NCI-H526 treated with DMSO at 0.1 percent for 48 hours (cell line): ENCODE results near the gene FAM240A.
"Not testable (repeated sequence)": the region's sequence is repeated elsewhere in the genome, so short reads cannot be mapped to it uniquely, and the experiment has no call there.

Experiments used
- DNase-seq: peaks from one replicate; lab custom pipeline; 2025; lab: John Stamatoyannopoulos, UW

FAM240A gene

DNA sequence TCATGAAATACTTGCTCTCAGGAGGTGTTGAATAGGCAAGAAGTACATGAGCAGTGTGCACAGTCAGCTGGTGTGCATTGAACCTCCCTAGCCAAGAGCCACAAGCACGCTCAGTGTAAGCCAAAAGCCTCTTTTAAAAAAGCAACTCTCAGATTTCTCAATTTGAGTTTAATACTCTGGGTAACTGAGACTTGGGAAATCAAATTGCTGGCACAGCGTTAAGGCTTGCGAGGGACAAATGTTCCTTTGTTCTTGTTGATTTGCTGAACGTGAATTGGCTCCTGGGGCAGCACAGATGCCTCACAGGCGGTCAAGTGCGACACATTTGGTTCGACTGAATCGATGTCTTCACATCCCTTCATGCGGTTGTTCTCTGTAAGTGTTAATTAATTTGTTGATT, at the start of gene FAM240A:
Gene FAM240A, plus strand, starts transcription at position 202 of the 400 bp plus-strand sequence. Its CDS starts 159 bp downstream, at position 361.
- peak; percentile 8 for DNase-seq

DNA sequence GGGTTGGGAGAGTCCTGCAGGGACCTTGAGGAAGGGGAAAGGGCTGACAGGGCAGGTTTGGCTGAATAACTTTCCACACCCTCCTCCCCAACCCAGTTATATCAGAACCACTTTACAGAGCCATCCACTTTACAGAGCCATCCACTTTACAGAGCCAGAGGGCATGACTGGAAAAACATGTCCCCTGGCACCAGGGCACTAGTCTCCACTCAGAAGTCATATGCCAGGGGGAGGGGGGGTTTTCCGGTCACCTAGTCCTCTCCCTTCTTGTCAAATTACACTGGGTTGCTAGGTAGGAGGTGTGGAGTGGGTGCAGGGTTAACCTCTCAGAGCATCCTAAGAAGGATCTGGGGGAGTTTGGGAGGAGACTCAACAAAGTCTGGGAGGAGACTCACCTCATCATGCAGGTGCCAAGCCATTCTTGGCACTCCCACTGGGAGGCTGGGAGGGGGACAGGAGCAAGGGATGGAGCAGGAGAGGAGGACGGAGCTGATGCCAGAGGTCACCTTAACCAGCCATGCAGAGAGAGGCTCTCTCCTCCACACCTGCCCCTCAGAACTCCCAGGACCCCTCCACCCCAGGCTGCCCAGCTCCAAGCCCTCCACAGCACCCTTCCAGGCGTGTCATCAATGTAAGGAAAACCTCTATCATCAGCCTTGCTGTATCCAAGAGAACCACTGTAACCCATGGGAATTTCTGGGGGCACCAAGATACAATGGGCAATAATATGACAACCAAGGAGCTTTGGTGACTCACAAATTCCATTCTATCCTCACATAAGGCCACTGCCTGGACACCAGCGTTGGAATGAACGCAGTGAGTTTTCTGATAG, 47.9 kb upstream of the FAM240A start:
- no peak for DNase-seq

GRCh38 chr3:46565077-46565476, 47.2 kb upstream of the FAM240A start:
- DNase-seq, result no peak

- no peak for DNase-seq
These were observed 46.7 kb upstream of the FAM240A start for GRCh38 chr3:46565607-46566039.

DNA sequence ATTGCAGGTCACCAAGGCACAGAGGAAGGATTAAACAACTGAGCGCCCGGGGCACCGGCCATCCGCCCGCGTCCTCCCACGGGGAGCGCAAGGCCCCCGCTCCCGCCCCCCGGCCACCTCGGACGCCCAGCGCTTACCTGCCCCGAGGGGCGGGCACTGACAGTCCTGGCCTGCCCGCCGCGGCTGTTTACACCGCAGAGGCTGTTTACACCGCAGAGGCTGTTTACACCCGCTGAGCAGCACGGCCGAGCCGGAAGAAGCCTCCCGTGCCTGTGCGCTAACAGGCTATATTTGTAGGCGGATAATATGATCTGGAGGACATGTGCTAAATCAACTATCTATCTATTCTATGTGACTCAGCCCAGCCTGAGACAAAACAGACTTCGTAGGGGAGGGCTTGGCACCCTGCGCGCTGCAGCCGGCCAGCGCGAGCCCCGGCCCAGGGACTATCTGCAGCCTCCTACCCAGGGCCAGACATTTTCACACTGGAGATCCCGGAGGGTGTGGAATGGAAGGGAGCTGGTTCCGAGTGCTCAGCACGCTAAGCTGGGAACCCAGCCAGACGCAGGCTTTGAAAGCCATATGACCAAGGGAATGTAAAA, 46.2 kb upstream of the FAM240A start, which contains the start of gene LRRC2:
Gene LRRC2, minus strand, starts transcription at position 263 of the 602 bp plus-strand sequence. CDS start 14,711 bp downstream, outside the sequence.
- DNase-seq, result peak; percentile 6

DNA sequence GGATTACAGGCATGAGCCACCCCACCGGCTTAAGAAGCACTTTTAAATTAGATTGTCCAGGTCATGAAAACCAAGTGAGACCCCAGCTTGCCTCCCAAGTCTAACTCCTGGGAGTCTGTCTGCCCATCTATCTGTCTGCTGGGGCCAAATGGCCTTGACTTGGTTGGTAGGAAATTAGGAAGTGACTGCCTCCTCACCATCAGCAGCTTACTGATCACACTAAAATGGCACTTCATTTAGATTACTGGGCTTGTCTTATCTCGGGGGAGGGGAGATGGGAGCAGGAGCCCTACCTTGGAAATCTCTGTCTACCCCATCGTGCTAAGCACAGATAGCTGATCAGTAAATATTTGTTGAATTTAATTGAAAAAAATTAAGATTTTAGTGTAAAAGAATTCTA, 40.6 kb upstream of the FAM240A start:
- no peak for DNase-seq

DNA sequence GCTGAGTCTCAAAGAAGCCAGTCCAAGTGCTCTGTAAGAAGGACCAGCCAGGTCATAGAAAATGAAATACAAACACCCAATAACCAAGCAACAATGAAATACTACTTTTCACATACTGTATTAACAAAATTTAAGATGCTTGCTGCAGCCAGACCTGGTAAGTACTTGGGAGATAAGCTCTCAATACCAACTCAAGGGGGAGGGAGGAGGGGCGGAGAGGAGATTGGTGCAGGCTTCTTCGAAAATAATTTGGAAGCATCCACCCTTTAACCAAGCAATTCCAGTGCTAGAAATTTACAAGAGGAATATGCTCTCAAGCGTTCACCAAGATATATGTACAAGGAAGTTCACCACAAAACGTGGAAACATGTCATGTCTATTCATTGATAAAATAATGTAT, 38.6 kb upstream of the FAM240A start:
- DNase-seq, result no peak

- DNase-seq, result no peak
These were observed 38.1 kb upstream of the FAM240A start for GRCh38 chr3:46574243-46574646.

- no peak for DNase-seq
These were observed 37.3 kb upstream of the FAM240A start for GRCh38 chr3:46574881-46575576.

- DNase-seq, result no peak
These were observed 36.6 kb upstream of the FAM240A start for GRCh38 chr3:46575577-46576222.

- DNase-seq, result no peak
These were observed 35.9 kb upstream of the FAM240A start for GRCh38 chr3:46576386-46576785.

DNA sequence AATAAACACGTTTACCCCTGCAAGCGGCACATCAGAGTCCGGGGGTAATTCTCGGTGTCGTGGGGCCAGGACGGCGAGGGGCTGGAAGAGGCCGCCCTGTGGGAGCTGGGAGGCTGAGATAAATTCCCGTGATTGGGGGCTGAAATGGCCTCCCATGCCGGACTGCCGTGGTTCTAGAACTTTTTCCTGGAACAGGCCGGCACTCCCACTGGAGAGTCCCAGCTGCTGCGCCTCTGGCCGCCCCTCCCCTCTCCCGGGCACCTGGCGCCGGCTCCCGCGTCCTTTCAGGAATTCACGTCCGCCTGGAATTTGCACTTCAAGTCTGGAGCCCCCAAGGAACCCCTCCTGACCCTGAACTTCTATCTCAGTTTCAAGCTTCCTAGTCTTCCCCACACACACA, 35.4 kb upstream of the FAM240A start:
- DNase-seq, result no peak

GRCh38 chr3:46577580-46578249, 34.6 kb upstream of the FAM240A start:
- not testable (repeated sequence) for DNase-seq

- DNase-seq, result no peak
These were observed 33.2 kb upstream of the FAM240A start for GRCh38 chr3:46578973-46579755.

DNA sequence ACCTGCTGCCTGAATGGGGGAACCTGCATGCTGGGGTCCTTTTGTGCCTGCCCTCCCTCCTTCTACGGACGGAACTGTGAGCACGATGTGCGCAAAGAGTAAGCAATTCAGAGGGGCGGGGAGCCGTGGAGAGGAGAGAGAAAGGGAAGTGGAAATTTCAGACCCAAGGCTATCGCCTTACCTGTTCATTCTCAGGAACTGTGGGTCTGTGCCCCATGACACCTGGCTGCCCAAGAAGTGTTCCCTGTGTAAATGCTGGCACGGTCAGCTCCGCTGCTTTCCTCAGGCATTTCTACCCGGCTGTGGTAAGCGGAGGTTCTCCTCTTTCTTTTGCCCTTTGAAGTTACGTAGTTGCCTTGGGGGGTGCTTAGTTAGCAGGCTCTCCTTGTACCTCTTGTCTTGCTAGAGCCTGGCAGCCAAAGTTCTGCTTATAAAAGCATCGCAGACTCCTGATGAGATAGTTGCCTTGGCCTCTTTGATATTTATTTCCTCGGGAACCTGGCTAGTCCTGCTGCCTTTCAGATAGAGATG, 32.5 kb upstream of the FAM240A start:
- no peak for DNase-seq

GRCh38 chr3:46580675-46581074, 31.6 kb upstream of the FAM240A start:
- no peak for DNase-seq

DNA sequence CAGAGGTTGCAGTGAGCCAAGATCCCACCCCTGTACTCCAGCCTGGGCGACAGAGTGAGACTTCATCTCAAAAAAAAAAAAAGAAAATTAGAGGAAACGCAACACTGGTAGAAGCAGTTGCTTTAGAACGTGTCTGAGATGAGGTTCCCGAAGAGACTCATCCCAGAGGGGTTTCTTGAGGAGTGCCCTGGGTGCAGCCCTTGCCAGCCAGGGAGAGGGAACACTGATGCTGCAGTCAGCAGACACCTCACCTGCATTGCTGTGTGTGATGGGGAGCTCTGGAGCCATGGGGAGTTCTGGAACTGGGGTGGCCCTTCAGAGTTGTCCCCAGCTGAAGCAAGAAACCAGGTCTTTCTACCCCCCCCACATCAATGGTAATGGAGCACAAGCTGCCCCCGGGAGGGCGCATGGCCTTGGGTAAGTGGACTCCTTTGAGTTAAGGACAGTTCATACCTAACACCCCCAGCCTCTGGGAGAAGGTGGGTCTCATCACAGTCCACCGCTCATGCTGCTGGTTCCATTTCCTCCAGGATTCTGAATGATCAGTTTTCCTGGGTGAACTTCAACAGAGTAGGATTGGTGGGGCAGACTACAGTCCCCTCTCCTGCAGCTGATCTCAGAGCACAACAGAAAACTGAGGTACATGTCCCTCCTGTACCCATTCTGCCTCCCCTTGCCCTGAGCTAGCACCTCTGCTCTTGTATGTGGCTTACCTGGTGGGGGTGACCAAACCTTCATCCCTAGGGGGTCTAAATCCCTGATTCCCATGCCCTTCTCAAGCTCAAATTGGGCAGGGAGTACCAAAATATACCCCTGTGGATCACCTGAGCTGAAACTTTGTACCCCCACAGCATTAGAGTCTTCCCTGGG, 27.5 kb upstream of the FAM240A start:
- no peak for DNase-seq

DNA sequence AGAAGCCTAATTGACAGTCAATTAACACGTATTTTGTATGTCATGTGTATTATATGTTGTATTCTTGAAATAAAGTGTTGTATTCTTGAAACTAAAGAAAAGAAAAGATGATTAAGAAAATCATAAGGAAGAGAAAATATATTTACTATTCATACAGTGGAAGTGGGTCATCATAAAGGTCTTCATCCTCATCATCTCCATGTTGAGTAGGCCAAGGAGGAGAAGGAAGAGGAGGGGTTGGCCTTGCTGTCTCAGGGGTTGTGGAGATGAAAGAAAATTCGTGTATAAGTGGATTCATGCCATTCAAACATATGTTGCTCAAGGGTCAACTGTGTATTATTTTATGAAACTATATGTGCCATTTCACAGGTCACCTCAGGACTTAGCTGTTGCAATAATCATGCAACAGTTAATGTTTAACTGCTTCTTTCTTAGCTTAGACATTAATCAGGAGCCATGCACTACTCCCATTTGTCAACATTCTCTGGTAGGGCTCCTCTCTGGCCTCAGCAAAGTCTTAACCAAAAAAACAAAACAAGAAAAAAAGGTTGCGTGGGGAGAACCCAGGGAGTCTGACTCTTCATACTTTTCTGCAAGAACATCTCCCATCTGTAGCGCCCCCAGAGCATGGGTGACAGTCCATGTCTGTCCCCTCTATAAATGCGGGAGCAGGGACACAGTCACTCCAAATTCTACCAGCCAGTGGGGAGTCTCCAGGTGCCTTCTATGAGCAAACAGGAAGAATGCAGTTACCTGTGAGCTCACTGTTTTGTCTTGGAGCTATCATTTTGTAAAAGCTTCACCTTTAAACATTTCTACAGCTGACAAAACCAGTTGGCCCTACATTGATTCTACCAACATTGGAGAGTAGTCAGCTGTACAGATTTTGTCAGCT, 26.3 kb upstream of the FAM240A start:
- no peak for DNase-seq
